H1 (cell line): ENCODE data around the gene MYOT.

Experiments
- ASH2L ChIP-seq: fragments of 200-600, 300-600 bp; sonication (generic); IDR thresholded peaks from one replicate; pipeline ENCODE4 v1.7.1; 2017; ENCODE audit warnings: low read length
- BRCA1 ChIP-seq: IDR thresholded peaks from 2 replicates; pipeline ENCODE4 v1.6.1; 2012; ENCODE audit warnings: low read depth, low read length, improper control_type of control experiment
- CTCF ChIP-seq, 3 experiments: IDR thresholded peaks; 1 replicate in 2 of 3; 2 replicates in 1 of 3; pipeline versions ENCODE4 v1.5.1 to v1.6.1; 2011; ENCODE audit warnings: low read length in 3 of 3, mild to moderate bottlenecking in 3 of 3, inconsistent platforms in 2 of 3, low read depth in 1 of 3, moderate library complexity in 1 of 3; ENCODE audit not compliant: insufficient read depth in 1 of 3; ENCODE audit errors: control extremely low read depth in 1 of 3
- EP300 ChIP-seq, 2 experiments: IDR thresholded peaks; 1 replicate in 1 of 2; 2 replicates in 1 of 2; pipeline ENCODE4 v1.6.1; 2011 to 2012; ENCODE audit warnings: low read depth in 2 of 2, low read length in 2 of 2, mild to moderate bottlenecking in 2 of 2, borderline replicate concordance in 1 of 2, inconsistent platforms in 1 of 2, moderate library complexity in 1 of 2
- GTF2F1 ChIP-seq: IDR thresholded peaks from 2 replicates; pipeline ENCODE4 v1.6.1; 2012; ENCODE audit warnings: low read depth, low read length, improper control_type of control experiment, borderline replicate concordance
- HDAC2 ChIP-seq, 2 experiments: fragments of 300-600 bp in 1 of 2; sonication (generic) in 1 of 2; IDR thresholded peaks; 2 replicates each; pipeline ENCODE4 v1.6.1; 2011 to 2012; ENCODE audit warnings: low read depth in 2 of 2, low read length in 2 of 2, mild to moderate bottlenecking in 2 of 2, moderate library complexity in 2 of 2, borderline replicate concordance in 1 of 2, inconsistent platforms in 1 of 2
- JUN ChIP-seq: IDR thresholded peaks from 2 replicates; pipeline ENCODE4 v1.6.1; 2011; ENCODE audit warnings: low read depth, mild to moderate bottlenecking, improper control_type of control experiment, low read length
- PHF8 ChIP-seq: fragments of 200-600 bp; sonication (generic); conservative IDR thresholded peaks from 2 replicates; pipeline ENCODE4 v1.7.1; 2012; ENCODE audit warnings: low read depth, mild to moderate bottlenecking, inconsistent platforms, low read length, moderate library complexity
- POLR2A ChIP-seq, 2 experiments: IDR thresholded peaks; 1 replicate in 1 of 2; 2 replicates in 1 of 2; pipeline ENCODE4 v1.6.1; 2011; ENCODE audit warnings: low read depth in 2 of 2, low read length in 2 of 2, mild to moderate bottlenecking in 2 of 2; ENCODE audit errors: control extremely low read depth in 1 of 2
- RAD21 ChIP-seq, 2 experiments: IDR thresholded peaks in 1 of 2; conservative IDR thresholded peaks in 1 of 2; 2 replicates each; pipeline ENCODE4 v1.6.1; 2011; ENCODE audit warnings: low read depth in 2 of 2, low read length in 2 of 2, improper control_type of control experiment in 1 of 2, inconsistent platforms in 1 of 2, mild to moderate bottlenecking in 1 of 2, moderate library complexity in 1 of 2
- SIX5 ChIP-seq: IDR thresholded peaks from 2 replicates; pipeline ENCODE4 v1.6.1; 2011; ENCODE audit warnings: mild to moderate bottlenecking, low read depth, low read length
- TBP ChIP-seq: IDR thresholded peaks from 2 replicates; pipeline ENCODE4 v1.6.1; 2011; ENCODE audit warnings: low read depth, low read length, improper control_type of control experiment
- TF ChIP-seq, protein P1 (sequence below): IDR thresholded peaks from 2 replicates; pipeline ENCODE4 v1.6.1; 2012; ENCODE audit warnings: inconsistent platforms
- TF ChIP-seq, protein P2 (sequence below): IDR thresholded peaks from 2 replicates; pipeline ENCODE4 v1.6.1; 2012; ENCODE audit warnings: low read length, inconsistent platforms

- TF ChIP-seq CTCF (IDR thresholded peaks at IDR 0.05; ENCODE audit: control extremely low read depth in 1 of 3, insufficient read depth in 1 of 3, low read depth in 1 of 3, low read length in 3 of 3) (no peak), TBP (no peak), GTF2F1 (no peak), EP300 (IDR thresholded peaks at IDR 0.05; ENCODE audit: borderline replicate concordance in 1 of 2, low read depth in 2 of 2, low read length in 2 of 2) (no peak), PHF8 (no peak), JUN (no peak), SIX5 (no peak), RAD21 (IDR thresholded peaks at IDR 0.05 in 1 of 2, conservative IDR thresholded peaks at IDR 0.05 in 1 of 2; ENCODE audit: low read depth in 2 of 2, low read length in 2 of 2) (no peak), POLR2A (IDR thresholded peaks at IDR 0.05; ENCODE audit: control extremely low read depth in 1 of 2, low read depth in 2 of 2, low read length in 2 of 2) (no peak), ASH2L (no peak), BRCA1 (no peak), HDAC2 (IDR thresholded peaks at IDR 0.05; ENCODE audit: borderline replicate concordance in 1 of 2, low read depth in 2 of 2, low read length in 2 of 2) (no peak)
- TF ChIP-seq, protein P1, sequence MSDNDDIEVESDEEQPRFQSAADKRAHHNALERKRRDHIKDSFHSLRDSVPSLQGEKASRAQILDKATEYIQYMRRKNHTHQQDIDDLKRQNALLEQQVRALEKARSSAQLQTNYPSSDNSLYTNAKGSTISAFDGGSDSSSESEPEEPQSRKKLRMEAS, result no peak
- TF ChIP-seq, protein P2, sequence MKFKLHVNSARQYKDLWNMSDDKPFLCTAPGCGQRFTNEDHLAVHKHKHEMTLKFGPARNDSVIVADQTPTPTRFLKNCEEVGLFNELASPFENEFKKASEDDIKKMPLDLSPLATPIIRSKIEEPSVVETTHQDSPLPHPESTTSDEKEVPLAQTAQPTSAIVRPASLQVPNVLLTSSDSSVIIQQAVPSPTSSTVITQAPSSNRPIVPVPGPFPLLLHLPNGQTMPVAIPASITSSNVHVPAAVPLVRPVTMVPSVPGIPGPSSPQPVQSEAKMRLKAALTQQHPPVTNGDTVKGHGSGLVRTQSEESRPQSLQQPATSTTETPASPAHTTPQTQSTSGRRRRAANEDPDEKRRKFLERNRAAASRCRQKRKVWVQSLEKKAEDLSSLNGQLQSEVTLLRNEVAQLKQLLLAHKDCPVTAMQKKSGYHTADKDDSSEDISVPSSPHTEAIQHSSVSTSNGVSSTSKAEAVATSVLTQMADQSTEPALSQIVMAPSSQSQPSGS, result no peak
Measured at GRCh38 chr5:137828180-137828579, 39.5 kb upstream of the MYOT start.
